GM12801 (cell line): ENCODE results near the gene ANAPC15.

Source experiments
- CTCF ChIP-seq: IDR thresholded peaks from one replicate; pipeline ENCODE4 v1.5.1; 2011; ENCODE audit warnings: control low read depth; ENCODE audit not compliant: insufficient read length; ENCODE audit errors: extremely low read depth

Gene ANAPC15

GRCh38 chr11:72112143-72112977, at the start of gene ANAPC15:
Gene ANAPC15 (minus strand): TSS chr11:72112695. CDS start chr11:72111276, 1,419 bp downstream.
- no peak for TF ChIP-seq CTCF

- no peak for TF ChIP-seq CTCF
Measured at GRCh38 chr11:72160319-72160718, 47.8 kb upstream of the ANAPC15 start.

- TF ChIP-seq CTCF, result no peak
Measured at GRCh38 chr11:72157131-72157530, 44.6 kb upstream of the ANAPC15 start.

GRCh38 chr11:72155751-72156150, 43.3 kb upstream of the ANAPC15 start:
- TF ChIP-seq CTCF, result no peak

GRCh38 chr11:72154816-72155215, 42.3 kb upstream of the ANAPC15 start:
- TF ChIP-seq CTCF, result no peak

- no peak for TF ChIP-seq CTCF
Measured at GRCh38 chr11:72150882-72151281, 38.4 kb upstream of the ANAPC15 start.

GRCh38 chr11:72146625-72147024, 34.1 kb upstream of the ANAPC15 start:
- no peak for TF ChIP-seq CTCF
